Vagina (tissue), 2 donors: Measurements from ENCODE around the gene GFAP. TPM values are rescaled to one million over a fixed set of nuclear protein-coding genes. Genes with fewer than 3 reads are reported as not detected.

ENCODE experiments used
- DNase-seq, 2 donors: peaks; one replicate each; pipeline ENCODE4 v3.0.0-alpha.2; 2017; ENCODE audit errors: extremely low spot score in 2 of 2
- H3K27ac ChIP-seq: fragments of 200-600 bp; sonication (generic); one replicate; pipeline ENCODE4 v1.5.1; 2019
- H3K27me3 ChIP-seq: fragments of 200-600 bp; sonication (generic); one replicate; pipeline ENCODE4 v1.5.1; 2019
- H3K36me3 ChIP-seq, 2 donors: fragments of 200-600 bp; sonication (generic); one replicate each; pipeline ENCODE4 v1.5.1; 2017 to 2019
- H3K4me1 ChIP-seq: fragments of 200-600 bp; sonication (generic); one replicate; pipeline ENCODE4 v1.5.1; 2019
- H3K4me3 ChIP-seq, 2 donors: fragments of 200-600 bp; sonication (generic); 1 replicate in 1 of 2; 2 replicates in 1 of 2; pipeline ENCODE4 v1.5.1; 2016 to 2019
- H3K9me3 ChIP-seq: fragments of 200-600 bp; sonication (generic); one replicate; pipeline ENCODE4 v1.5.1; 2019
- CTCF ChIP-seq, 3 experiments: fragments of 450-650 bp in 2 of 3; fragments of 200-600 bp in 1 of 3; sonication (generic) in 1 of 3; IDR thresholded peaks; one replicate each; pipeline ENCODE4 v1.5.1; 2017 to 2019; ENCODE audit warnings: antibody characterized with exemption in 3 of 3, mild to moderate bottlenecking in 2 of 3, moderate library complexity in 2 of 3
- POLR2A ChIP-seq, 2 donors: fragments of 450-650 bp; IDR thresholded peaks; one replicate each; pipeline ENCODE4 v1.6.1; 2017; ENCODE audit warnings: antibody characterized with exemption in 2 of 2, mild to moderate bottlenecking in 2 of 2, moderate library complexity in 2 of 2
- POLR2AphosphoS5 ChIP-seq, 2 donors: sonication (generic); formaldehyde crosslinking; IDR thresholded peaks; one replicate each; pipeline ENCODE4 v1.9.0; 2017; ENCODE audit warnings: antibody characterized with exemption in 2 of 2, mild to moderate bottlenecking in 2 of 2, low read depth in 1 of 2; ENCODE audit not compliant: insufficient read depth in 1 of 2
- intact Hi-C: fragments of 100-400 bp; cut with DNase I; formaldehyde crosslinking; loops from one replicate; pipeline ENCODE4 v1.15.1; 2023
- total RNA-seq: library from RNA; depleted of rRNA; stranded (reverse); fragments of >200 nt; gene quantifications from one replicate; pipeline ENCODE4 v1.2.3, GENCODE V29; 2016

GFAP gene
- total RNA-seq, 1 donor from 2014 or later, result not detected

GRCh38 chr17:44915862-44916780 is 821 bp upstream of the GFAP start:
- H3K27me3 ChIP-seq, result no peaks in the 10 kb centered on the region
- intact Hi-C loops, result loop anchor here (10.0 kb wide), 1 partner anchor 189 kb away; no protein-coding TSS in a partner anchor
- peaks cover 19% of the 10 kb centered on the region for H3K4me1 ChIP-seq
- H3K4me3 ChIP-seq, result no peak overlapping the region
- no peak overlapping the region for H3K27ac ChIP-seq
- TF ChIP-seq POLR2AphosphoS5 (IDR thresholded peaks at IDR 0.05; ENCODE audit: insufficient read depth in 1 of 2, low read depth in 1 of 2) (no peak), POLR2A (IDR thresholded peaks at IDR 0.05) (no peak), CTCF (IDR thresholded peaks at IDR 0.05) (no peak)
- H3K9me3 ChIP-seq, result no peaks in the 10 kb centered on the region
- H3K36me3 ChIP-seq, result no peaks in the 10 kb centered on the region
- DNase-seq, result no peak

DNA sequence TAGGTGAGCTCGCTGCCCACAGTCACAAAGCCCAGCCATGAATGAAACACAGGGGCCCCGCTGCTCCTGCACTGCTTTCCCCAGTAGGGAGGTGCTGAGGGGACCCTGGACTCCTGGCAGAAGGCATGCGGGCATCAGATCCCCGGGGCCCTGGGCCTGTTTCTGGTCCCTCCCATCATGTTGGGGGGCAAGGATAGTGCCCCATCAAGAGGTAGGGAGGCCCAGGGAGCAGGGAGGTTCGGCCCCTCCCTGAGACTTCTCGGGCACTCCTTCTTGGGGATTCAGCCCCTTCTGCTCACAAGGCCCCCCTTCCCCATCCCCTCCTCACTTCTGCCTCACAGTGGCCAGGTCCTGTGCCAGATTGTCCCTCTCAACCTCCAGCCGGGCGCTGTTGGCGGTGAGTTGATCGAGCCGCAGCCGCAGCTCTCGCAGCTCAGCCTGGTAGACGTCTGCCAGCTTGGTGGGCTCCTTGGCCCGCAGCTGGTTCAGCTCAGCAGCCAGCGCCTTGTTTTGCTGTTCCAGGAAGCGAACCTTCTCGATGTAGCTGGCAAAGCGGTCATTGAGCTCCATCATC is 515 bp downstream of the GFAP start:
- Histone ChIP-seq H3K27me3 (no peaks in the 10 kb centered on the region), H3K9me3 (no peaks in the 10 kb centered on the region), H3K27ac (no peak overlapping the region), H3K4me3 (no peak overlapping the region), H3K36me3 (no peaks in the 10 kb centered on the region), H3K4me1 (peaks cover 23% of the 10 kb centered on the region)
- no peak for DNase-seq
- TF ChIP-seq POLR2AphosphoS5 (IDR thresholded peaks at IDR 0.05; ENCODE audit: insufficient read depth in 1 of 2, low read depth in 1 of 2), result no peak
- no peak for TF ChIP-seq POLR2A (IDR thresholded peaks at IDR 0.05)
- TF ChIP-seq CTCF (IDR thresholded peaks at IDR 0.05), result no peak
- intact Hi-C loops, result loop anchor here (10.0 kb wide), 1 partner anchor 190 kb away; no protein-coding TSS in a partner anchor

DNA sequence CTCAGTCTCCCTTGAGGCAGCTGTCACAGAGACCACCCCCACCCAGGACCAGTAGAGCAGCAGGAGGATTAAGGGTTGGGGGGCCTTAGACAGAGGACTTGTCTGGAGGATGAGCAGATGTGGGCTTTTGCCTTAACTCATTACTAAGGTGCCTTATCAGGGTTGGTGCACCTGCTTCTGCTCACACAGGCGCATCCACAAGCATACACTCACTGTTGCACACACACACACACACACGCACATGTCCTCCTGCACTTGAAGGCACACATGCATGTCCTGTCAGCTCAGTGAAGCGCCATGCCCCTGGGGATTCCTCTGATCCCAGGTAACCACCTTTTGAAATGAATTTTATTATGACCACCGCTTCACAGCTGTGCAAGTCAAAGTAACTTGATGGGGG is 1.2 kb downstream of the GFAP start:
- Histone ChIP-seq H3K4me3 (no peak overlapping the region), H3K9me3 (no peaks in the 10 kb centered on the region), H3K27me3 (no peaks in the 10 kb centered on the region), H3K27ac (no peak overlapping the region), H3K4me1 (peaks cover 23% of the 10 kb centered on the region), H3K36me3 (no peaks in the 10 kb centered on the region)
- TF ChIP-seq POLR2A (IDR thresholded peaks at IDR 0.05) (no peak), POLR2AphosphoS5 (IDR thresholded peaks at IDR 0.05; ENCODE audit: insufficient read depth in 1 of 2, low read depth in 1 of 2) (no peak), CTCF (IDR thresholded peaks at IDR 0.05) (no peak)
- DNase-seq, result no peak
- intact Hi-C loops, result loop anchor here (10.0 kb wide), 1 partner anchor 191 kb away; no protein-coding TSS in a partner anchor

GRCh38 chr17:44913676-44914075 is 1.6 kb downstream of the GFAP start:
- H3K4me1 ChIP-seq, result peaks cover 23% of the 10 kb centered on the region
- DNase-seq, result no peak
- intact Hi-C loops, result loop anchor here (10.0 kb wide), 1 partner anchor 191 kb away; no protein-coding TSS in a partner anchor
- H3K4me3 ChIP-seq, result no peak overlapping the region
- no peak overlapping the region for H3K27ac ChIP-seq
- H3K27me3 ChIP-seq, result no peaks in the 10 kb centered on the region
- no peaks in the 10 kb centered on the region for H3K9me3 ChIP-seq
- H3K36me3 ChIP-seq, result no peaks in the 10 kb centered on the region
- TF ChIP-seq CTCF (IDR thresholded peaks at IDR 0.05), result no peak
- no peak for TF ChIP-seq POLR2AphosphoS5 (IDR thresholded peaks at IDR 0.05; ENCODE audit: insufficient read depth in 1 of 2, low read depth in 1 of 2)
- TF ChIP-seq POLR2A (IDR thresholded peaks at IDR 0.05), result no peak
